Glomerular endothelial cell (primary cell): ENCODE data around the gene KRT83. TPM values are rescaled to one million over a fixed set of nuclear protein-coding genes. Genes with fewer than 3 reads are reported as not detected.

Experiments used
- DNase-seq: peaks from one replicate; pipeline ENCODE4 v3.0.0-alpha.2; 2011; ENCODE audit warnings: low read depth, low spot score; ENCODE audit errors: extremely low read depth
- total RNA-seq: library from RNA; depleted of rRNA; stranded (reverse); fragments of >200 nt; gene quantifications from 2 replicates; pipeline ENCODE4 v1.2.3, GENCODE V29; 2015

The KRT83 gene
- not detected in 2 replicates for total RNA-seq

DNA sequence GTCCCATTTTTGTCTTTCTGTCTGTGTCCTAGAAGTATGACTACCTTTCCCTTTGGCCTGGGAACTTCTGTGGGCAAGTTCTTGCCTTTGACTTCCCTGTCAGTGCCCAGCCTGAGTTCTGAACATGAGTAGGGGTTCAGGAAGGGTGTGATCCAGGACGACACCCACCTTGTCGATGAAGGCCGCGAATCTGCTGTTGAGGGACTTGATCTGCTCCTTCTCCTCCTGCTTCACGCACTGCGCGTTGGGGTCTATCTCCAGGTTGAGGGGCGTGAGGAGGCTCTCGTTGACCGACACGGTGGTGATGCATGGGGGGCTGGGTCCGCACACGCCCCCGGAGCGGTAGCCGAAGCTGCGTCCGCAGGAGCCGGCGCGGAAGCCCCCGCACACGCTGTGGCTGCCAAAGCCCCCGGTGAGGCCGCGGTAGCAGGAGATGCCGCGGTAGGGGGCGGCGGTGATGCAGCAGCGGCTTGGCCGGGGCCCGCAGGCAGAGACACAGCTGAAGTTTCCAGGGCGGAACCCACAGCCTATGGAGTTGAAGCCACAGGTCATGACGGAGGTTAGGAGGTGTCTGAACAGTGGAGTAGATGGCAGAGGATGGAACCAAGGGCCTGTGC is at the start of gene KRT83:
TSS of gene KRT83 (minus strand) at position 615 of the 617 bp plus-strand sequence. CDS start at position 552, 63 bp downstream.
- no peak for DNase-seq

GRCh38 chr12:52369809-52370208 is 48.6 kb upstream of the KRT83 start:
- DNase-seq = no peak

- DNase-seq = no peak
These were observed 48.0 kb upstream of the KRT83 start for GRCh38 chr12:52369211-52369610.

GRCh38 chr12:52368508-52368907 is 47.3 kb upstream of the KRT83 start:
- DNase-seq = no peak

GRCh38 chr12:52367876-52368275 is 46.7 kb upstream of the KRT83 start:
- no peak for DNase-seq

GRCh38 chr12:52366738-52367485 is 45.7 kb upstream of the KRT83 start, which contains the start of gene KRT85:
KRT85 (minus strand) TSS chr12:52367481; CDS start chr12:52367405, 76 bp downstream.
- DNase-seq = no peak

GRCh38 chr12:52364901-52365489 is 43.8 kb upstream of the KRT83 start:
- DNase-seq = no peak

- DNase-seq = no peak
These were observed 42.9 kb upstream of the KRT83 start for GRCh38 chr12:52364061-52364460.

- no peak for DNase-seq
These were observed 42.0 kb upstream of the KRT83 start for GRCh38 chr12:52363111-52363679.

GRCh38 chr12:52362118-52362726 is 41.0 kb upstream of the KRT83 start:
- DNase-seq = no peak

GRCh38 chr12:52361553-52361952 is 40.4 kb upstream of the KRT83 start:
- DNase-seq = no peak

GRCh38 chr12:52360663-52361271 is 39.6 kb upstream of the KRT83 start:
- DNase-seq = no peak

DNA sequence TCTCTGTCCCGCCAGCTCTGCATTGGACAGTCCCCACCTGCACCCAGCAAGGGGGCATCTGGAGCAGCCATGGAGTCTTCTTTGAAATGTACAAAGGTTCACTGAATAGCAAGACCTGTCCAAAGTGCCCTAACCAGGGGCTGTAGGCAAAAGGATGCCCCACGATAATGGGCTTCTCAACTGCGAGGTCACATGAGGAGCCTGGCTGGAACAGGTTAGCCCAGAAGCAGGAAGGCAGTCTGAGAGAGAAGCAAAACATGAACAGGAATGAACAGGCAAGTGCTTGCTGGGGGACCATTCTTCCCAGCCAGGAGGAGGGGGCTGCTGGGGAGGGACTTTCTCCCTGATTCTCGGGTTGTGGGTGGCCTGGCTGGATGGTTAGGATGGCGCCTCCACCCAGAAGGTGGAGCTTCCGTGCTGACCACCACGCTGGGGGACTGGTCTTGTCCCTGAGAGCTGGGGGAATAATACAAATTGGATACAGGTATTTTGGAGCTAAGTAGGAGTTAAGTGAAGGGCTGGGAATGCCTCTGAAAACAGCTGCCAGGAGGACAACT is 39.0 kb upstream of the KRT83 start:
- no peak for DNase-seq

DNA sequence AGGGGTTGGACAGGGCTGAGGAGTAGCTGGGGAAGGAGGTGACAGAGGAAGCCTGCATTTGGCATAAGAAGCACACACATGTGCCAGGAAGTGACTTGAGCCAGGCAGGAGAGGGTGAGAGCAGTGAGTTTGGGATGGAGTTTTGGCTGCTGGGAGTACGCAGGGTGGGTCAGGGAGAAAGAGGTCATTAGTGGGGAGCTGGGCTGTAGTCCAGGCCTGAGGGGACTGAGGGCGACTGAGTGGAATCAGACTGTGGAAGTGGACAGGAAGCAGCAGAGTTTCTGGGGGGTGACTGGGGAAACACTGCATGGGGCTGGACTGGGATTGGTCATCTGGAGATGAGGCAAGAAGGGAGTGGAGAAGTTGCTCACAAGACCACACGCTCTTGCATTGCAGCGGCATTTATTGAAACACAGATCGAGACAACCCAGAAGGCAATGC is 38.4 kb upstream of the KRT83 start:
- no peak for DNase-seq

DNA sequence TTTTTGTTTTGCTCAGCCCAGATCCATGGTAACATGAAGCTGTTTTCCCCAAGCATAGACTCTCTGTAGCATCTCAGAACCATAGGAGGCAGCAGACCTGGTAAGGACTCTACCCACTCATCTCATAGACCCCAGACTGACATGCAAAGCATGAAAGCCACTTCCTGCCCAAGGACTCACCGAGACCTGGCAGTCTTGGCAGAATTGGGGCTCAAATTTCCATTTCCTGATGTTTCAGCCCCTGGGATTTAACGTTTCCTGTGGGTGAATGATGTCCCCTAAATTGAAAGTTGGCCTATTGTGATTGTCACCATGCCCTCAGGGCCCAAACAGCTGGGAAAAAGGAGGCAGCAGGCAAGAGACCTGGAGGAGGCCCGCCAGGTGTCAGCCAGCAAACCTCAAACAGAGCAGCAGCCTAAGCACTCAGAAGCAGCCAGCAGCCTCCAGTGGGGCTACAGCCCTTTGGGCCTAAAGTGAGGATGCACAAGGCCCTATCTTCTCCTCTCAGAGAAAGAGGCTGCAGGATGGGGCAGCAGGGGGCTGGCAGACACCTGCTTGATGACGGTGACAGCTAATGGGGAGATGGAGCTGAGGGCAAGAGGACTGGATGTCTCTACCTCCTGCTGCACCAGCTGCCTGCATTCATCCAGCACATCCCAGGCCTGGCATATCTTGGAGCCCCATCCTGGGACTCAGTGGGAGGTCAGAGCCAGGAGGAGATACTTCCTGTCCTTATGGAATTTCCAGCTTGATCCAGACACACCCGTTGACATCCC is 37.6 kb upstream of the KRT83 start:
- DNase-seq = no peak

- DNase-seq = no peak
These were observed 35.8 kb upstream of the KRT83 start for GRCh38 chr12:52356762-52357580.

GRCh38 chr12:52356031-52356761 is 35.0 kb upstream of the KRT83 start:
- no peak for DNase-seq

DNA sequence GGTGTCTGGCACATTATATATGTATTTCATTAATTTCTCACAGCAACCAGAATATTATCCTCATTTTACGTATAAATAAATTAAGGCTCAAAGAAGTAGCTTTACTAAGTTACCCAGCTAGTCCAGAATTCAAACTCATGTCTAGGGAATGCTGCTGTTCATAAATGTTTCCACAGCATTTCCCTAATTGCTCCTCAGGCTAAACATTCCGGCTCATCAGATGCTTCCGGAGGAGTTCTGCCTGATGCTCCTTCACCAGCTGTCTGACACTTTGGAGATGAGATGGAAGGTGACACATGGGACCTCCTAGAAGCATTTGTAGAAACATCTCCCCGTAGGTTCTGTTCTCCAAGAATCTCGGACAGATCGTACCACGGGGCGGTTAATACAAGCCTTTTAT is 34.0 kb upstream of the KRT83 start:
- no peak for DNase-seq
